ENCODE data around the gene ZNF616. TPM values are rescaled to one million over a fixed set of nuclear protein-coding genes. Genes with fewer than 3 reads are reported as not detected.

The ZNF616 gene
- polyA plus RNA-seq, 1 donor (not counting 4 experiments of a cell fraction or from before 2014, with no cell fraction given): 7.6 TPM

- dilution Hi-C loops (cut with MboI; ENCODE audit: extremely low pct_ligation_motif_present, low sequenced_read_pairs): no loop called here
- Histone ChIP-seq H3K27me3 (ENCODE audit: control insufficient read depth, extremely low read depth, insufficient read depth, low read length) (no peaks in the 10 kb centered on the region), H3K27ac (ENCODE audit: control insufficient read depth, insufficient read depth, low read length) (no peak overlapping the region), H3K4me2 (ENCODE audit: control insufficient read depth, extremely low read depth, insufficient read depth, low read depth, low read length) (no peak overlapping the region), H2AFZ (ENCODE audit: control insufficient read depth, low read length) (no peak overlapping the region), H3K79me2 (ENCODE audit: control insufficient read depth, insufficient read depth, low read length) (peaks cover 4% of the 10 kb centered on the region), H3K9ac (ENCODE audit: control insufficient read depth, extremely low read depth, insufficient read depth, low read length) (no peak overlapping the region), H3K9me3 (ENCODE audit: control insufficient read depth, low read depth, low read length) (peaks cover 65% of the 10 kb centered on the region), H3K4me1 (ENCODE audit: control insufficient read depth, extremely low read depth, insufficient read depth, low read length) (no peaks in the 10 kb centered on the region), H4K20me1 (ENCODE audit: control insufficient read depth, extremely low read depth, insufficient read depth, low read length) (no peaks in the 10 kb centered on the region), H3K9me1 (ENCODE audit: control insufficient read depth, extremely low read depth, insufficient read depth, low read length) (no peaks in the 10 kb centered on the region), H3K36me3 (ENCODE audit: control insufficient read depth in 2 of 2, extremely low read depth in 1 of 2, insufficient read depth in 2 of 2, low read length in 2 of 2) (peaks cover 16 to 29% of the 10 kb centered on the region in 2 experiments), H3K4me3 (ENCODE audit: control insufficient read depth in 2 of 3, extremely low read depth in 1 of 3, insufficient read depth in 2 of 3, low read depth in 1 of 3, low read length in 3 of 3) (no peak overlapping the region)
- DNase-seq (ENCODE audit: low read depth, low spot score) (no peak), FAIRE-seq (no peak)
- TF ChIP-seq, protein P1, sequence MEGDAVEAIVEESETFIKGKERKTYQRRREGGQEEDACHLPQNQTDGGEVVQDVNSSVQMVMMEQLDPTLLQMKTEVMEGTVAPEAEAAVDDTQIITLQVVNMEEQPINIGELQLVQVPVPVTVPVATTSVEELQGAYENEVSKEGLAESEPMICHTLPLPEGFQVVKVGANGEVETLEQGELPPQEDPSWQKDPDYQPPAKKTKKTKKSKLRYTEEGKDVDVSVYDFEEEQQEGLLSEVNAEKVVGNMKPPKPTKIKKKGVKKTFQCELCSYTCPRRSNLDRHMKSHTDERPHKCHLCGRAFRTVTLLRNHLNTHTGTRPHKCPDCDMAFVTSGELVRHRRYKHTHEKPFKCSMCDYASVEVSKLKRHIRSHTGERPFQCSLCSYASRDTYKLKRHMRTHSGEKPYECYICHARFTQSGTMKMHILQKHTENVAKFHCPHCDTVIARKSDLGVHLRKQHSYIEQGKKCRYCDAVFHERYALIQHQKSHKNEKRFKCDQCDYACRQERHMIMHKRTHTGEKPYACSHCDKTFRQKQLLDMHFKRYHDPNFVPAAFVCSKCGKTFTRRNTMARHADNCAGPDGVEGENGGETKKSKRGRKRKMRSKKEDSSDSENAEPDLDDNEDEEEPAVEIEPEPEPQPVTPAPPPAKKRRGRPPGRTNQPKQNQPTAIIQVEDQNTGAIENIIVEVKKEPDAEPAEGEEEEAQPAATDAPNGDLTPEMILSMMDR (optimal IDR thresholded peaks at IDR 0.05 in 1 of 3, IDR thresholded peaks at IDR 0.05 in 1 of 3, conservative IDR thresholded peaks at IDR 0.05 in 1 of 3; ENCODE audit: extremely low read depth in 1 of 3, insufficient read depth in 2 of 3, low read length in 3 of 3): no peak
Measured at GRCh38 chr19:52065399-52065798, 74.3 kb downstream of the ZNF616 start.

Small RNA genes lying within 50 kb of the gene (small RNA-seq; reads per million reads assigned to genes)
- 0 reads per million in 3 experiments for gene RPL37P23 (ENCODE audit: insufficient read length in 3 of 3, low read depth in 3 of 3, low replicate concordance in 1 of 3)

Other genes starting within 250 kb of the ZNF616 start
- 5.4 to 6.5 TPM (median 6.0 TPM) in 3 replicates for gene ZNF649, start 234.9 kb downstream of the ZNF616 start, polyA plus RNA-seq
- gene ZNF613, start 212.5 kb downstream of the ZNF616 start, polyA plus RNA-seq: 3.9 to 6.6 TPM (median 4.9 TPM) in 3 replicates
- 3.8 to 7.7 TPM (median 6.0 TPM) in 3 replicates for gene ZNF350, start 153.1 kb downstream of the ZNF616 start, polyA plus RNA-seq
- 3.6 to 3.9 TPM (median 3.7 TPM) in 3 replicates for gene ZNF615, start 131.7 kb downstream of the ZNF616 start, polyA plus RNA-seq
- 5.9 to 6.2 TPM (median 6.1 TPM) in 3 replicates for gene ZNF614, start 111.6 kb downstream of the ZNF616 start, polyA plus RNA-seq
- 4.5 to 15.9 TPM (median 14.8 TPM) in 3 replicates for gene ZNF432, start 91.1 kb downstream of the ZNF616 start, polyA plus RNA-seq
- 8.3 to 17.8 TPM (median 14.6 TPM) in 3 replicates for gene ZNF841, start 44.2 kb downstream of the ZNF616 start, polyA plus RNA-seq
- gene ZNF836, start 31.7 kb upstream of the ZNF616 start, polyA plus RNA-seq: 3.3 to 5.0 TPM (median 3.8 TPM) in 3 replicates
- gene PPP2R1A, start 50.1 kb upstream of the ZNF616 start, polyA plus RNA-seq: 130 to 187 TPM (median 179 TPM) in 3 replicates
- 7.5 to 10.6 TPM (median 7.9 TPM) in 3 replicates for gene ZNF766, start 129.6 kb upstream of the ZNF616 start, polyA plus RNA-seq
- gene ZNF480, start 157.2 kb upstream of the ZNF616 start, polyA plus RNA-seq: 4.9 to 7.5 TPM (median 5.1 TPM) in 3 replicates
- 0.78 to 1.8 TPM (median 1.7 TPM) in 3 replicates for gene ZNF610, start 196.3 kb upstream of the ZNF616 start, polyA plus RNA-seq
- 18.7 to 23.9 TPM (median 19.6 TPM) in 3 replicates for gene ZNF880, start 230.0 kb upstream of the ZNF616 start, polyA plus RNA-seq